B cell (primary cell): ENCODE measurements around the gene NAIF1. TPM values are rescaled to one million over a fixed set of nuclear protein-coding genes. Genes with fewer than 3 reads are reported as not detected.

Source experiments
- ATAC-seq: fragments of 200-7000 bp; cut with Tn5 transposase; one replicate; pipeline ENCODE4 v1.10.0; 2021; ENCODE audit warnings: low read depth, mild to moderate bottlenecking, moderate number of reproducible peaks, moderate library complexity
- CTCF ChIA-PET: fragments of 350-600 bp; sonication (Branson Sonifier 250); formaldehyde crosslinking; loops from one replicate; lab custom pipeline; 2021; ENCODE audit warnings: antibody characterized with exemption, inconsistent platforms; lab: Charles Lee
- POLR2A ChIA-PET: fragments of 350-600 bp; sonication (Branson Sonifier 250); formaldehyde crosslinking; loops from one replicate; lab custom pipeline; 2021; ENCODE audit warnings: antibody characterized with exemption; lab: Charles Lee
- DNase-seq: peaks from one replicate; pipeline ENCODE4 v3.0.0; 2013
- H2AFZ ChIP-seq: 2 replicates; pipeline ENCODE4 v1.6.1; 2012; ENCODE audit warnings: mild to moderate bottlenecking, low read depth, low read length; ENCODE audit not compliant: insufficient read depth, poor library complexity, severe bottlenecking
- H3K27ac ChIP-seq, 2 donors: 1 replicate in 1 of 2; 2 replicates in 1 of 2; pipeline ENCODE4 v1.5.1; 2012 to 2013; ENCODE audit warnings: low read length in 2 of 2, mild to moderate bottlenecking in 2 of 2, moderate library complexity in 1 of 2
- H3K27me3 ChIP-seq, 4 experiments: fragments of 200-600 bp in 1 of 4; sonication (generic) in 1 of 4; replicated peaks in 1 of 4; 1 replicate in 2 of 4; 2 replicates in 2 of 4; pipeline versions ENCODE4 v1.6.1 to v1.7.0; 2013 to 2016; ENCODE audit warnings: low read length in 3 of 4, mild to moderate bottlenecking in 2 of 4, mixed read lengths in 1 of 4, moderate library complexity in 1 of 4; ENCODE audit not compliant: insufficient read depth in 4 of 4, control insufficient read depth in 3 of 4; ENCODE audit errors: control extremely low read depth in 1 of 4
- H3K36me3 ChIP-seq, 2 experiments: replicated peaks in 1 of 2; 1 replicate in 1 of 2; 2 replicates in 1 of 2; pipeline versions ENCODE4 v1.6.1 to v1.7.1; 2013; ENCODE audit warnings: low read length in 1 of 2; ENCODE audit not compliant: insufficient read depth in 2 of 2, control insufficient read depth in 1 of 2; ENCODE audit errors: control extremely low read depth in 1 of 2, extremely low read depth in 1 of 2
- H3K4me1 ChIP-seq, 2 donors: fragments of 200-600 bp in 1 of 2; sonication (generic) in 1 of 2; 1 replicate in 1 of 2; 2 replicates in 1 of 2; pipeline versions ENCODE4 v1.5.1 to v1.6.1; 2013 to 2017; ENCODE audit warnings: low read length in 2 of 2; ENCODE audit not compliant: control insufficient read depth in 2 of 2, insufficient read depth in 2 of 2
- H3K4me2 ChIP-seq: replicated peaks from 2 replicates; pipeline ENCODE3; 2012; ENCODE audit warnings: mild to moderate bottlenecking, low read depth, low read length; ENCODE audit not compliant: poor library complexity, severe bottlenecking
- H3K4me3 ChIP-seq, 5 experiments: fragments of 200-600 bp in 1 of 5; sonication (generic) in 1 of 5; 1 replicate in 3 of 5; 2 replicates in 2 of 5; pipeline versions ENCODE4 v1.5.1 to v1.7.0; 2011 to 2016; ENCODE audit warnings: low read length in 4 of 5, mild to moderate bottlenecking in 4 of 5, low read depth in 2 of 5, control low read depth in 1 of 5, moderate library complexity in 1 of 5; ENCODE audit not compliant: insufficient read depth in 1 of 5; ENCODE audit errors: control extremely low read depth in 1 of 5, extremely low read depth in 1 of 5
- H3K79me2 ChIP-seq: fragments of 200-600 bp; sonication (generic); one replicate; pipeline ENCODE4 v1.6.0; 2016; ENCODE audit warnings: low read length; ENCODE audit not compliant: control insufficient read depth, insufficient read depth
- H3K9ac ChIP-seq: fragments of 200-600 bp; sonication (generic); 2 replicates; pipeline ENCODE4 v1.6.1; 2017; ENCODE audit warnings: mild to moderate bottlenecking, low read length, moderate library complexity
- H3K9me3 ChIP-seq, 3 donors: one replicate each; pipeline versions ENCODE4 v1.6.1 to v1.7.1; 2013; ENCODE audit warnings: low read length in 2 of 3; ENCODE audit not compliant: control insufficient read depth in 2 of 3, insufficient read depth in 1 of 3; ENCODE audit errors: control extremely low read depth in 1 of 3
- H4K20me1 ChIP-seq: 2 replicates; pipeline ENCODE4 v1.6.0; 2012; ENCODE audit warnings: mild to moderate bottlenecking, low read length; ENCODE audit not compliant: insufficient read depth, control insufficient read depth, poor library complexity, severe bottlenecking
- H3K27ac Mint-ChIP-seq: one replicate; pipeline ENCODE4 v1.8.0; 2021; ENCODE audit warnings: mixed read lengths
- H3K27me3 Mint-ChIP-seq: one replicate; pipeline ENCODE4 v1.8.0; 2021; ENCODE audit warnings: mixed read lengths
- H3K4me1 Mint-ChIP-seq: one replicate; pipeline ENCODE4 v1.8.0; 2021; ENCODE audit warnings: mixed read lengths
- H3K4me3 Mint-ChIP-seq: one replicate; pipeline ENCODE4 v1.8.0; 2021; ENCODE audit warnings: mixed read lengths
- H3K9me3 Mint-ChIP-seq: one replicate; pipeline ENCODE4 v1.8.0; 2022; ENCODE audit warnings: mixed read lengths; ENCODE audit not compliant: insufficient read depth
- EZH2 ChIP-seq: IDR thresholded peaks from 2 replicates; pipeline ENCODE4 v1.6.1; 2012; ENCODE audit warnings: borderline replicate concordance, low read depth, mild to moderate bottlenecking, moderate library complexity, low read length; ENCODE audit not compliant: insufficient read depth, poor library complexity, severe bottlenecking
- WGBS: methylation state at CpG from one replicate; pipeline ENCODE4 v1.1.5; 2013; ENCODE audit warnings: missing lambda C conversion rate; ENCODE audit not compliant: insufficient coverage; 5-methylcytosine and 5-hydroxymethylcytosine counted together
- intact Hi-C: fragments of 100-400 bp; cut with micrococcal nuclease; formaldehyde crosslinking; loops from one replicate; pipeline ENCODE4 v1.10.0; 2022
- polyA plus RNA-seq: library from polyadenylated mRNA; depleted of rRNA; stranded (reverse); fragments of >200 nt; gene quantifications from 2 replicates; pipeline ENCODE4 v1.2.3, GENCODE V29; 2012
- total RNA-seq, 2 donors: library from RNA; stranded (reverse); fragments of 120-200 nt in 1 of 2; gene quantifications; 1 replicate in 1 of 2; 2 replicates in 1 of 2; pipeline versions ENCODE4 v1.2.3 to v1.2.4, GENCODE V29; 2013 to 2022
- TF ChIP-seq, protein P1 (sequence below): fragments of 200-600 bp; IDR thresholded peaks from one replicate; pipeline ENCODE4 v1.8.0; 2022; ENCODE audit warnings: antibody characterized with exemption, mild to moderate bottlenecking

The NAIF1 gene
- total and polyA plus RNA-seq, 2 donors (not counting 1 experiment from before 2014, with no cell fraction given), result 11.4 to 16.6 TPM

DNA sequence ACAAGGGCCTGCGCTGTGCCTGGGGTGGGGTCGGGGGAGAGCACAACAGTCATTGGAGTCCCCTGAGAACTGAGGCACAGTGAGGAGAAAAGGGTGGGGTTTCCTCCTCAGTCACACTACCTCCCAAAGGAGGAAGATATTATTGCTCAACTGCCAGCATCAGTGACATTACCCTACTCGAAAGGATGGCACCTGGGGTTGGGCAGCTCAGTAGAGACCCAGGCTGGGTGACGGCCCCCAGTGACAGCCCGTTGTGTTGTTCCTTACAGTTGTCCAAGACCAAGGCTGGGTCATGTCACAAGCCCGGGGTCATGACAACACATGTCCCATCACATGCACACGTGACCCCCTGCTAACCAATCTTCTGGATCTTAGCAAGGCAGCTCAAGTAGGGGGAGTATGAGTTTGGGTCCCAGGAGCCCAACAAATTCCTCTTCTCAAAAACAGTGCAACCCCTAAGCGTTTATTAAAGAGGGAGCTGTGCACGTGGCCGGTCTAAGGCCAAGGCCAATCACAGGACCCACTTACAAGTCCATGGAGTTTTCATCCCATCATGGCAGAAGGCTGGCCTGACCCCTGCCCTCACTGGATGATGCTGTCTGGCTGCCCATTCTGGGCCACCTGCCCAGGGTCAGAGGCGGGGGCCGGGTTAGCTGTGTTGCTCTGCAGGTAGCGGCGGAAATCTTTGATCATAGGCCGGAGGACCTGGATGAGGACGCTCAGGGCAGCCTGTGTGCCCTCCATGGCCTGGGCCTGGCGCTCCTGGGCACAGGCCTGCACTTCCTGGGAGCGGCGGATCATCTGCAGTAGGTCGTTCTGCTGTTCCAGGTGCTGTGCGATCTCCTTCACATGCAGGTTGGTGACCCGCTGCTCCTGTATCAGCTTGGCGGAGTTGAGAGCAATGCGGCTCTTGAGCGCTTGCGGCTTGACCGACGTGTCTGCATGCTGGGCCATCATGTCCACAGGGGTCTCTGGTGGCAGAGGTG is 4.0 kb downstream of the NAIF1 start:
- Histone ChIP-seq H3K36me3 (peaks cover 0 to 5% of the 10 kb centered on the region in 2 experiments), H3K4me3 (peak overlapping the region in 1 of 5 experiments; percentile 20), H2AFZ (peak overlapping the region; percentile 53), H3K79me2 (peaks cover 51% of the 10 kb centered on the region), H3K9ac (peak overlapping the region; percentile 28), H3K4me1 (peaks cover 54 to 66% of the 10 kb centered on the region in 2 donors), H3K4me2 (peak overlapping the region; percentile 66), H3K27me3 (no peaks in the 10 kb centered on the region), H3K9me3 (peaks cover 0 to 3% (median 0%) of the 10 kb centered on the region in 3 donors), H3K27ac (peak overlapping the region; percentile 66 to 74), H4K20me1 (no peaks in the 10 kb centered on the region)
- peak overlapping the region; percentile 87 for H3K27ac Mint-ChIP-seq
- H3K27me3 Mint-ChIP-seq, result no peaks in the 10 kb centered on the region
- intact Hi-C loops, result loop anchor here (10.0 kb wide), 2 partner anchors 1022 to 1772 kb away; partner anchors contain the start of genes C9orf78, DOLPP1 and USP20
- H3K9me3 Mint-ChIP-seq, result no peaks in the 10 kb centered on the region
- no peak for ATAC-seq
- no peak for TF ChIP-seq EZH2
- TF ChIP-seq, protein P1, sequence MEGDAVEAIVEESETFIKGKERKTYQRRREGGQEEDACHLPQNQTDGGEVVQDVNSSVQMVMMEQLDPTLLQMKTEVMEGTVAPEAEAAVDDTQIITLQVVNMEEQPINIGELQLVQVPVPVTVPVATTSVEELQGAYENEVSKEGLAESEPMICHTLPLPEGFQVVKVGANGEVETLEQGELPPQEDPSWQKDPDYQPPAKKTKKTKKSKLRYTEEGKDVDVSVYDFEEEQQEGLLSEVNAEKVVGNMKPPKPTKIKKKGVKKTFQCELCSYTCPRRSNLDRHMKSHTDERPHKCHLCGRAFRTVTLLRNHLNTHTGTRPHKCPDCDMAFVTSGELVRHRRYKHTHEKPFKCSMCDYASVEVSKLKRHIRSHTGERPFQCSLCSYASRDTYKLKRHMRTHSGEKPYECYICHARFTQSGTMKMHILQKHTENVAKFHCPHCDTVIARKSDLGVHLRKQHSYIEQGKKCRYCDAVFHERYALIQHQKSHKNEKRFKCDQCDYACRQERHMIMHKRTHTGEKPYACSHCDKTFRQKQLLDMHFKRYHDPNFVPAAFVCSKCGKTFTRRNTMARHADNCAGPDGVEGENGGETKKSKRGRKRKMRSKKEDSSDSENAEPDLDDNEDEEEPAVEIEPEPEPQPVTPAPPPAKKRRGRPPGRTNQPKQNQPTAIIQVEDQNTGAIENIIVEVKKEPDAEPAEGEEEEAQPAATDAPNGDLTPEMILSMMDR, result no peak
- H3K4me3 Mint-ChIP-seq, result peak overlapping the region; percentile 79
- peak; percentile 40 for DNase-seq
- CTCF ChIA-PET, result interaction anchor here (1.2 to 2.9 kb wide), 5 partner anchors 27 to 121 kb away, joined by 3 to 13 read pairs (median 8); no protein-coding TSS in a partner anchor
- POLR2A ChIA-PET, result interaction anchor here (0.6 kb wide), 1 partner anchor 139 kb away, joined by 5 read pairs; no protein-coding TSS in a partner anchor
- WGBS, result 86% methylated on average over 22 of the region's 28 CpGs
- peaks cover 49% of the 10 kb centered on the region for H3K4me1 Mint-ChIP-seq
